Left lung (tissue), 10 donors: ENCODE measurements around the gene EXOC1. TPM values are rescaled to one million over a fixed set of nuclear protein-coding genes. Genes with fewer than 3 reads are reported as not detected.
"Not testable (repeated sequence)": the region's sequence is repeated elsewhere in the genome, so short reads cannot be mapped to it uniquely, and the experiment has no call there.

Experiments
- ATAC-seq: fragments of 200-7000 bp; cut with Tn5 transposase; one replicate; pipeline ENCODE4 v1.9.1; 2020; ENCODE audit warnings: moderate library complexity
- DNase-seq, 4 donors: peaks; one replicate each; pipeline ENCODE4 v3.0.0-alpha.2; 2013 to 2020
- H3K27ac ChIP-seq, 2 donors: fragments of 200-600 bp; sonication (generic) in 1 of 2; one replicate each; pipeline versions ENCODE4 v1.5.0 to v1.8.0; 2020 to 2021
- H3K27me3 ChIP-seq, 2 donors: fragments of 200-600 bp; sonication (generic) in 1 of 2; one replicate each; pipeline versions ENCODE4 v1.5.0 to v1.8.0; 2020 to 2021
- H3K36me3 ChIP-seq, 2 donors: fragments of 200-600 bp; sonication (generic) in 1 of 2; one replicate each; pipeline versions ENCODE4 v1.5.0 to v1.8.0; 2020 to 2021
- H3K4me1 ChIP-seq, 2 donors: fragments of 200-600 bp; one replicate each; pipeline ENCODE4 v1.8.0; 2021
- H3K4me3 ChIP-seq, 2 donors: fragments of 200-600 bp; sonication (generic) in 1 of 2; one replicate each; pipeline versions ENCODE4 v1.5.0 to v1.8.0; 2020 to 2021; ENCODE audit warnings: mild to moderate bottlenecking in 1 of 2
- H3K9me3 ChIP-seq, 2 donors: fragments of 200-600 bp; sonication (generic) in 1 of 2; one replicate each; pipeline versions ENCODE4 v1.5.0 to v1.8.0; 2020 to 2021
- intact Hi-C, 2 donors: fragments of 100-400 bp; cut with DNase I; formaldehyde crosslinking; loops; one replicate each; pipeline versions ENCODE4 v1.11.2 to v1.14.2; 2022
- polyA plus RNA-seq, 6 donors: library from polyadenylated mRNA; unstranded; fragments of 120-200 nt; gene quantifications; one replicate each; pipeline ENCODE4 v1.2.1, GENCODE V29; 2013; ENCODE audit not compliant: insufficient read length in 6 of 6
- total RNA-seq, 2 donors: library from RNA; stranded (reverse); fragmentation: NEBNext Ultra II Directional; extraction: Animal tissue kit (Norgen Biotek cat#: 25700); gene quantifications; one replicate each; pipeline ENCODE4 v1.2.1, GENCODE V29; 2021
- TF ChIP-seq, protein P1 (sequence below), 2 donors: fragments of 200-600 bp; sonication (generic) in 1 of 2; IDR thresholded peaks; one replicate each; pipeline versions ENCODE4 v1.5.0 to v1.8.0; 2021; ENCODE audit warnings: antibody characterized with exemption in 2 of 2
- donor health status: DM: no; HTN: yes; CAD: no.
- donor health status: DM: no; HTN: no; CAD: no.

The EXOC1 gene
- total and polyA plus RNA-seq, 8 donors, result 30.1 to 53.7 (median 48.0) TPM

DNA sequence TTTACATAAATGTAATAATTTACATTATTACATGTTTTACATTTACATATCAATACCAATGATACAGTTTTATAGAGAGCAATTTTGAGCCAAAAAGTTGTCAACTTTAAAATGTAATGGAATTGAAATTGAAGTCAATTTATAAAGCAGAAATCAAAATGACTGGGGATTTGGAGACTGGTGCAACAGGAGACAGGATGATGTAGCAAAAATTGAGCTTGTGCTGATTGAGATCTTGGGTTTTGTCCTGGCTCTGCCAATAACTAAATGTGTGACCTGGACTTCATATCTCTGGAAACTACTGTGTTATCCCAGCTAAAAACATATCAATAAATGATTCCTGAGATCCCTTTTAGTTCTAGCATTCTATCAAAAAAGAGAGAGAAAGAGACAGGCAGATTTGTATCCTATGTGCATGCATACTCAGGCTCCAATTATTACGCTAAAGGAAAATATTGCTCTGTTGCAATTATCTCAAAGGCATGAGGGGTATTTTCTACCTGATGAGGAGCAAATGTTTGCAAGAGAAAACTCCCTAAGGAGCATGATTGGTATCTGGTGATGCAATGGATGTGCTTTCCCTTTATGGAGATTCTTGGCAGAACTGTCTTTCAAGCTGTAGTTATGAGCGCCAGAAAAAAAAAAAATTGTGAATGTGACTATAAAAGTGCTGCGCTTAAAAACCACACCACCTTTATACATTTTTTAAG lies 19.2 kb upstream of the EXOC1 start:
- intact Hi-C loops, result no loop called here

DNA sequence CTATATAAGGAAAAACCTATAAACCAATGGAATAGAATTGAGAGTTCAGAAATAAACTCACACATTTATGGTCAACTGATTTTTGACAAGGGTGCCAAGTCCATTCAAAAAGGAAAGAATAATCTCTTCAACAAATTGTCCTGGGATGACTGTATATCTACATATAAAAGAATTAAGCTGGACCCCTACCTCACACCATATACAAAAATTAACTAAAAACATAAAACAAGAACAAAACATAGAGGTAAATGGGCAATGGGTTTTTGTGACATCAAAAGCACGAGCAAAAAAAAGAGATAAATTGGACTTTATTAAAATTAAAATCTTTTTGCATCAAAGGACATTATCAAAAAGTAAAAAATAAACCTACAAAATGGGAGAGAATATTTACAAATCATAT lies 15.5 kb upstream of the EXOC1 start:
- DNase-seq (no peak), ATAC-seq (no peak)
- intact Hi-C loops, result no loop called here

More for the DNA sequence above, 19.2 kb upstream of the EXOC1 start:
- no peak overlapping the region for H3K27ac ChIP-seq
- TF ChIP-seq, protein P1, sequence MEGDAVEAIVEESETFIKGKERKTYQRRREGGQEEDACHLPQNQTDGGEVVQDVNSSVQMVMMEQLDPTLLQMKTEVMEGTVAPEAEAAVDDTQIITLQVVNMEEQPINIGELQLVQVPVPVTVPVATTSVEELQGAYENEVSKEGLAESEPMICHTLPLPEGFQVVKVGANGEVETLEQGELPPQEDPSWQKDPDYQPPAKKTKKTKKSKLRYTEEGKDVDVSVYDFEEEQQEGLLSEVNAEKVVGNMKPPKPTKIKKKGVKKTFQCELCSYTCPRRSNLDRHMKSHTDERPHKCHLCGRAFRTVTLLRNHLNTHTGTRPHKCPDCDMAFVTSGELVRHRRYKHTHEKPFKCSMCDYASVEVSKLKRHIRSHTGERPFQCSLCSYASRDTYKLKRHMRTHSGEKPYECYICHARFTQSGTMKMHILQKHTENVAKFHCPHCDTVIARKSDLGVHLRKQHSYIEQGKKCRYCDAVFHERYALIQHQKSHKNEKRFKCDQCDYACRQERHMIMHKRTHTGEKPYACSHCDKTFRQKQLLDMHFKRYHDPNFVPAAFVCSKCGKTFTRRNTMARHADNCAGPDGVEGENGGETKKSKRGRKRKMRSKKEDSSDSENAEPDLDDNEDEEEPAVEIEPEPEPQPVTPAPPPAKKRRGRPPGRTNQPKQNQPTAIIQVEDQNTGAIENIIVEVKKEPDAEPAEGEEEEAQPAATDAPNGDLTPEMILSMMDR (IDR thresholded peaks at IDR 0.05), result no peak
- H3K9me3 ChIP-seq, result peaks cover 0 to 3% of the 10 kb centered on the region in 2 donors
- peaks cover 0 to 4% of the 10 kb centered on the region in 2 donors for H3K27me3 ChIP-seq
- H3K4me1 ChIP-seq, result no peaks in the 10 kb centered on the region
- ATAC-seq (no peak), DNase-seq (no peak)
- no peaks in the 10 kb centered on the region for H3K36me3 ChIP-seq
- no peak overlapping the region for H3K4me3 ChIP-seq

DNA sequence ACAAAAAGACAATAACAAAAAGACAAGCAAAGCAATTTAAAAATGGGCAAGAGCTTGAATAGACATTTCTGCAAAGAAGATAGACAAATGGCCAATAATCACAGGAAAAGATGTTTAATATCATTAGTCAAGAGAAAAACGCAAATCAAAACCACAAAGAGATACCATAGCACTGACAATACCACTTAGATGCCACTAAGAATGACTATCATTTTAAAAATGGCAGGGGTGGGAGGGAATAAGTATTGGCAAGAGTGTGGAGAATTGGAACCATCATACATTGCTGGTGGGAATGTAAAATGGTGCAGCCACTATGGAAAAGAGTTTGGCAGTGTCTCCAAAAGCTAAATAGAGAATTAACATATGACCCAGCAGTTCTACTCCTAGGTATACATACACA lies 15.1 kb upstream of the EXOC1 start:
- no peak for DNase-seq
- intact Hi-C loops, result no loop called here
- no peak overlapping the region for H3K27ac ChIP-seq
- no peak overlapping the region for H3K4me3 ChIP-seq
- peaks cover 0 to 4% of the 10 kb centered on the region in 2 donors for H3K27me3 ChIP-seq
- ATAC-seq, result no peak
- TF ChIP-seq, protein P1 (IDR thresholded peaks at IDR 0.05), result no peak
- no peaks in the 10 kb centered on the region for H3K4me1 ChIP-seq
- peaks cover 0 to 3% of the 10 kb centered on the region in 2 donors for H3K9me3 ChIP-seq
- H3K36me3 ChIP-seq, result no peaks in the 10 kb centered on the region

More for the DNA sequence above, 15.5 kb upstream of the EXOC1 start:
- Histone ChIP-seq H3K27ac (no peak overlapping the region), H3K9me3 (peaks cover 0 to 3% of the 10 kb centered on the region in 2 donors), H3K4me3 (no peak overlapping the region), H3K27me3 (peaks cover 0 to 4% of the 10 kb centered on the region in 2 donors), H3K36me3 (no peaks in the 10 kb centered on the region), H3K4me1 (no peaks in the 10 kb centered on the region)
- TF ChIP-seq, protein P1 (IDR thresholded peaks at IDR 0.05), result no peak

DNA sequence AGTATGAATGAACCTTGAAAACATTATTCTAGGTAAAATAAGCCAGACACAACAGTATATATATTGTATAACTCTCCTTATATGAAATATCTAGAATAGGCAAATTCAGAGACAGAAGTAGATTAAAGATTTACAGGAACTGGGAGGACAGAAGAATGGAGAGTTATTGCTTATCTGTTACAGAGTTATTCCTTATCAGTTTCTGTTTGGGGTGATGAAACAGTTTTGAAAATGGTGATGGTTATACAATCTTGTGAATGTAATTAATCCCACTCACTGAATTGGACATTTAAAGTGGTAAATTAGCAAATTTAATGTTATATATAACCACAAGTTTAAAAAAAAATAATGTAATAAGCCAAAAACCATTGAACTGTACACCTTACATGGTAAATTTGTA lies 14.5 kb upstream of the EXOC1 start:
- Histone ChIP-seq H3K4me1 (no peaks in the 10 kb centered on the region), H3K27ac (no peak overlapping the region), H3K4me3 (no peak overlapping the region), H3K27me3 (peaks cover 0 to 4% of the 10 kb centered on the region in 2 donors), H3K36me3 (no peaks in the 10 kb centered on the region), H3K9me3 (peaks cover 0 to 3% of the 10 kb centered on the region in 2 donors)
- no peak for DNase-seq
- TF ChIP-seq, protein P1 (IDR thresholded peaks at IDR 0.05), result no peak
- no peak for ATAC-seq
- intact Hi-C loops, result no loop called here

DNA sequence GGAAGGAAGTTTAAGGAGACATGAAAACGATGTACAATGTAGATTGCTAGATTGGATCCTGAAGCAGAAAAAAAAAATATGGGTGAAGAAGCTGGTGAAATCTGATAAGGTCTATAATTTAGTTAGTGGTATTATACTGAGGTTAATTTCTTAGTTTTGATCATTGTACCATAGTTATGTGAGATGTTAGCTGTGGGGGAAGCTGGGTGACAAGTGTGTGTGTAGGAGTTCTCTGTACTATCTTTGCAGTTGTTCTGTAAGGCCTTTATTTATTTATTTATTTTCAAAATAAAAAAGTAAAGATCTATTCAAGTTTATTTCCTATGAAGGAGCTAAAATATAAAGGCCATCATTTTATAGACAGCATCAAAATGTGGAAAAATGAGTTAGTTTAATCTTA lies 12.5 kb upstream of the EXOC1 start:
- no peak for ATAC-seq
- no peak overlapping the region for H3K4me3 ChIP-seq
- H3K27me3 ChIP-seq, result peaks cover 0 to 4% of the 10 kb centered on the region in 2 donors
- no peaks in the 10 kb centered on the region for H3K4me1 ChIP-seq
- no peaks in the 10 kb centered on the region for H3K36me3 ChIP-seq
- DNase-seq, result no peak
- no peak overlapping the region for H3K27ac ChIP-seq
- H3K9me3 ChIP-seq, result peaks cover 0 to 3% of the 10 kb centered on the region in 2 donors
- intact Hi-C loops, result no loop called here
- TF ChIP-seq, protein P1 (IDR thresholded peaks at IDR 0.05), result no peak

DNA sequence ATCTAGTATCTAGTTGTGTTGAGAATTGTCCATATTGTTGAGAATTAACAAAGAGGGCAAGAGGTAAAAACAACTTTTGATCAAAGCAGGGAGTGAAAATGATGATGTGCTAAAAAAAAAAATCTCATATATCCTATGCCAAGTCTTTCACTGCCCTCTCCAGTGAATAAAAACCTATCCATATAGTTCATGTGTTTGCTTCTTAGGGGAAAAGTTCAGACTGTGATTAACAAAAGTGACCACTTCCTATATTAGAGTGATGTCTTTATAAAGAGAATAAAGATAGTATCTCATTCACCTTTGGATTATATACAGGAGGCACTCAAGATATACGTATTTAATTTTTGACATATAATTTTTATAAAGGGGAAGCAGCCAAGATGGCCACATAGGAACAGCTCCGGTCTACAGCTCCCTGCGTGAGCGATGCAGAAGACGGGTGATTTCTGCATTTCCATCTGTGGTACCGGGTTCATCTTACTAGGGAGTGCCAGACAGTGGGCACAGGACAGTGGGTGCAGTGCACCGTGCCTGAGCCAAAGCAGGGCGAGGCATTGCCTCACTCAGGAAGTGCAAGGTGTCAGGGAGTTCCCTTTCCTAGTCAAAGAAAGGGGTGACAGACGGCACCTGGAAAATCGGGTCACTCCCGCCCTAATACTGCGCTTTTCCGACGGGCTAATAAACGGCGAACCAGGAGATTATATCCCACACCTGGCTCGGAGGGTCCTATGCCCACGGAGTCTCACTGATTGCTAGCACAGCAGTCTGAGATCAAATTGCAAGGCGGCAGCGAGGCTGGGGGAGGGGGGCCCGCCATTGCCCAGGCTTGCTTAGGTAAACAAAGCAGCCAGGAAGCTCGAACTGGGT lies 11.8 kb upstream of the EXOC1 start:
- H3K4me3 ChIP-seq, intact Hi-C loops, H3K27ac ChIP-seq, ATAC-seq, DNase-seq, H3K4me1 ChIP-seq, H3K36me3 ChIP-seq, H3K27me3 ChIP-seq, H3K9me3 ChIP-seq: not testable (repeated sequence)

DNA sequence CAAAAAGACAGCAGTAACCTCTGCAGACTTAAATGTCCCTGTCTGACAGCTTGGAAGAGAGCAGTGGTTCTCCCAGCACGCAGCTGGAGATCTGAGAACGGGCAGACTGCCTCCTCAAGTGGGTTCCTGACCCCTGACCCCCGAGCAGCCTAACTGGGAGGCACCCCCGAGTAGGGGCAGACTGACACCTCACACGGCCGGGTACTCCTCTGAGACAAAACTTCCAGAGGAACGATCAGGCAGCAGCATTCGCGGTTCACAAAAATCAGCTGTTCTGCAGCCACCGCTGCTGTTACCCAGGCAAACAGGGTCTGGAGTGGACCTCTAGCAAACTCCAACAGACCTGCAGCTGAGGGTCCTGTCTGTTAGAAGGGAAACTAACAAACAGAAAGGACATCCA lies 11.1 kb upstream of the EXOC1 start:
- ATAC-seq, H3K9me3 ChIP-seq, H3K27ac ChIP-seq, H3K4me3 ChIP-seq, H3K27me3 ChIP-seq, intact Hi-C loops, H3K36me3 ChIP-seq, H3K4me1 ChIP-seq, DNase-seq: not testable (repeated sequence)
